Cardiac muscle cell (in vitro differentiated cells and primary cell): ENCODE measurements around the gene RBBP5. TPM values are rescaled to one million over a fixed set of nuclear protein-coding genes. Genes with fewer than 3 reads are reported as not detected.
A peak's percentile ranks its signal among the peaks of the same experiment; 100 is the strongest.

Experiments used
- DNase-seq, 2 donors: peaks; one replicate each; pipeline versions ENCODE4 v3.0.0 to v3.0.0-alpha.2; 2010 to 2017; ENCODE audit warnings: low read depth in 1 of 2, low spot score in 1 of 2
- H3K27ac ChIP-seq: fragments of 200-600 bp; sonication (generic); 2 replicates; pipeline ENCODE4 v1.5.1; 2016
- H3K27me3 ChIP-seq: fragments of 200-600 bp; sonication (generic); 2 replicates; pipeline ENCODE4 v1.6.0; 2016; ENCODE audit warnings: control low read depth
- H3K36me3 ChIP-seq: fragments of 200-600 bp; sonication (generic); 2 replicates; pipeline ENCODE4 v1.5.1; 2016; ENCODE audit warnings: control low read depth
- H3K4me1 ChIP-seq: fragments of 200-600 bp; sonication (generic); 2 replicates; pipeline ENCODE4 v1.8.1; 2017; ENCODE audit warnings: low read depth, mild to moderate bottlenecking, mixed run types
- H3K4me3 ChIP-seq: fragments of 200-600 bp; sonication (generic); 2 replicates; pipeline ENCODE4 v1.5.1; 2016; ENCODE audit warnings: mild to moderate bottlenecking
- H3K9me3 ChIP-seq: fragments of 200-600 bp; sonication (generic); 2 replicates; pipeline ENCODE4 v1.5.1; 2017; ENCODE audit warnings: low read depth, mild to moderate bottlenecking, control low read depth
- CTCF ChIP-seq: IDR thresholded peaks from 2 replicates; pipeline ENCODE4 v1.5.1; 2012; ENCODE audit warnings: low read depth, mild to moderate bottlenecking, low read length
- polyA plus RNA-seq: library from polyadenylated mRNA; unstranded; fragments of >200 nt; fragmentation: Nextera tagmentation; extraction: Ambion mirVana; gene quantifications from 2 replicates; pipeline ENCODE4 v1.2.1, GENCODE V29; 2016
- total RNA-seq: library from RNA; depleted of rRNA; stranded (reverse); fragments of >200 nt; gene quantifications from 2 replicates; pipeline ENCODE4 v1.2.3, GENCODE V29; 2016

The RBBP5 gene
- total and polyA plus RNA-seq, 2 experiments from 2014 or later = 8.1 to 9.2 TPM

GRCh38 chr1:205069371-205070125 is 52.2 kb downstream of the RBBP5 start:
- no peak overlapping the region for H3K27ac ChIP-seq
- DNase-seq = no peak
- H3K4me1 ChIP-seq = no peaks in the 10 kb centered on the region
- no peaks in the 10 kb centered on the region for H3K36me3 ChIP-seq
- no peaks in the 10 kb centered on the region for H3K27me3 ChIP-seq
- no peak overlapping the region for H3K4me3 ChIP-seq
- no peaks in the 10 kb centered on the region for H3K9me3 ChIP-seq
- TF ChIP-seq CTCF = no peak

GRCh38 chr1:205068457-205069040 is 53.2 kb downstream of the RBBP5 start:
- Histone ChIP-seq H3K27me3 (no peaks in the 10 kb centered on the region), H3K36me3 (no peaks in the 10 kb centered on the region), H3K4me1 (no peaks in the 10 kb centered on the region), H3K27ac (no peak overlapping the region), H3K9me3 (no peaks in the 10 kb centered on the region), H3K4me3 (no peak overlapping the region)
- peak in 1 of 2 donors; percentile 76 for DNase-seq
- TF ChIP-seq CTCF = no peak

GRCh38 chr1:205068001-205068400 is 53.8 kb downstream of the RBBP5 start:
- Histone ChIP-seq H3K4me3 (no peak overlapping the region), H3K4me1 (no peaks in the 10 kb centered on the region), H3K9me3 (no peaks in the 10 kb centered on the region), H3K36me3 (no peaks in the 10 kb centered on the region), H3K27me3 (no peaks in the 10 kb centered on the region), H3K27ac (no peak overlapping the region)
- no peak for TF ChIP-seq CTCF
- DNase-seq = no peak

- Histone ChIP-seq H3K4me3 (no peak overlapping the region), H3K9me3 (no peaks in the 10 kb centered on the region), H3K27ac (no peak overlapping the region), H3K36me3 (no peaks in the 10 kb centered on the region), H3K4me1 (no peaks in the 10 kb centered on the region), H3K27me3 (no peaks in the 10 kb centered on the region)
- DNase-seq = no peak
- no peak for TF ChIP-seq CTCF
These were observed 54.7 kb downstream of the RBBP5 start for GRCh38 chr1:205067031-205067430.

GRCh38 chr1:205066141-205066818 is 55.5 kb downstream of the RBBP5 start:
- peak; percentile 3 for TF ChIP-seq CTCF
- no peak for DNase-seq
- H3K36me3 ChIP-seq = no peaks in the 10 kb centered on the region
- no peak overlapping the region for H3K27ac ChIP-seq
- no peak overlapping the region for H3K4me3 ChIP-seq
- no peaks in the 10 kb centered on the region for H3K4me1 ChIP-seq
- no peaks in the 10 kb centered on the region for H3K27me3 ChIP-seq
- H3K9me3 ChIP-seq = no peaks in the 10 kb centered on the region
